Cardiac muscle cell (in vitro differentiated cells and primary cell): ENCODE measurements around the gene HSP90B1. TPM values are rescaled to one million over a fixed set of nuclear protein-coding genes. Genes with fewer than 3 reads are reported as not detected.

ENCODE experiments used
- DNase-seq, 2 donors: peaks; one replicate each; pipeline versions ENCODE4 v3.0.0 to v3.0.0-alpha.2; 2010 to 2017; ENCODE audit warnings: low read depth in 1 of 2, low spot score in 1 of 2
- H3K27ac ChIP-seq: fragments of 200-600 bp; sonication (generic); 2 replicates; pipeline ENCODE4 v1.5.1; 2016
- H3K27me3 ChIP-seq: fragments of 200-600 bp; sonication (generic); 2 replicates; pipeline ENCODE4 v1.6.0; 2016; ENCODE audit warnings: control low read depth
- H3K36me3 ChIP-seq: fragments of 200-600 bp; sonication (generic); 2 replicates; pipeline ENCODE4 v1.5.1; 2016; ENCODE audit warnings: control low read depth
- H3K4me1 ChIP-seq: fragments of 200-600 bp; sonication (generic); 2 replicates; pipeline ENCODE4 v1.8.1; 2017; ENCODE audit warnings: low read depth, mild to moderate bottlenecking, mixed run types
- H3K4me3 ChIP-seq: fragments of 200-600 bp; sonication (generic); 2 replicates; pipeline ENCODE4 v1.5.1; 2016; ENCODE audit warnings: mild to moderate bottlenecking
- H3K9me3 ChIP-seq: fragments of 200-600 bp; sonication (generic); 2 replicates; pipeline ENCODE4 v1.5.1; 2017; ENCODE audit warnings: low read depth, mild to moderate bottlenecking, control low read depth
- polyA plus RNA-seq: library from polyadenylated mRNA; unstranded; fragments of >200 nt; fragmentation: Nextera tagmentation; extraction: Ambion mirVana; gene quantifications from 2 replicates; pipeline ENCODE4 v1.2.1, GENCODE V29; 2016
- total RNA-seq: library from RNA; depleted of rRNA; stranded (reverse); fragments of >200 nt; gene quantifications from 2 replicates; pipeline ENCODE4 v1.2.3, GENCODE V29; 2016
- TF ChIP-seq, protein P1 (sequence below): IDR thresholded peaks from 2 replicates; pipeline ENCODE4 v1.5.1; 2012; ENCODE audit warnings: low read depth, mild to moderate bottlenecking, low read length

HSP90B1 gene
- total and polyA plus RNA-seq, 2 experiments from 2014 or later = 386 to 1,006 TPM

DNA sequence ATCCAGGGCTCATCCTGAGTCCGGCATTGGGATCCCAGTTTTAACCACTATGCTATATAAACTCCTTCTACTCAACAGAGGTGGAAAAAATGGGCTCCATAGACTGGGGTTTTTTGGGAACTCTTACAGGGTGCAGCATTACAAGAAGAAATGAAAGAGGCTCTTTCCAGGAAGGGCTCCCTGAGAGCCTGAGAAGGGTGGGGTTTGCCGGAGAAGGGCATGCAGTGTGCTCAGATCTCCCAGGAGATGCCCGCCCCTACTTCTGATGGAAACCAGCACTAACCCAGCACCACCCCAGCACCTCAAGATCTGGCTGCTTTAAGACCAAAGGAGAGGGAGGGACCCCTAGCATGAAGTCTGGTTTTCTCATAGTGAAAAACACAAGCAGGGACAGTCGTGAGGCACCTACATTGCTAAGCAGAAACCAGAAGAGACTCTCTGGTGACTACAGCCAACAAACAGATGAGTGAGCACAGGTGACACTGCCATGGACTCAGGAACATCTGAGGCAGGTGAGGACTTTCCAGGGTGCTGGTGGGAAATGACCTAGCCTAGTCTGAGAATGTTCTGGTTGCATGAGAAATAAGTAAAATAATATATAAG lies 43.9 kb upstream of the HSP90B1 start:
- Histone ChIP-seq H3K27me3 (no peaks in the 10 kb centered on the region), H3K9me3 (no peaks in the 10 kb centered on the region), H3K4me1 (no peaks in the 10 kb centered on the region), H3K27ac (no peak overlapping the region), H3K4me3 (no peak overlapping the region), H3K36me3 (no peaks in the 10 kb centered on the region)
- DNase-seq = no peak
- TF ChIP-seq, protein P1, sequence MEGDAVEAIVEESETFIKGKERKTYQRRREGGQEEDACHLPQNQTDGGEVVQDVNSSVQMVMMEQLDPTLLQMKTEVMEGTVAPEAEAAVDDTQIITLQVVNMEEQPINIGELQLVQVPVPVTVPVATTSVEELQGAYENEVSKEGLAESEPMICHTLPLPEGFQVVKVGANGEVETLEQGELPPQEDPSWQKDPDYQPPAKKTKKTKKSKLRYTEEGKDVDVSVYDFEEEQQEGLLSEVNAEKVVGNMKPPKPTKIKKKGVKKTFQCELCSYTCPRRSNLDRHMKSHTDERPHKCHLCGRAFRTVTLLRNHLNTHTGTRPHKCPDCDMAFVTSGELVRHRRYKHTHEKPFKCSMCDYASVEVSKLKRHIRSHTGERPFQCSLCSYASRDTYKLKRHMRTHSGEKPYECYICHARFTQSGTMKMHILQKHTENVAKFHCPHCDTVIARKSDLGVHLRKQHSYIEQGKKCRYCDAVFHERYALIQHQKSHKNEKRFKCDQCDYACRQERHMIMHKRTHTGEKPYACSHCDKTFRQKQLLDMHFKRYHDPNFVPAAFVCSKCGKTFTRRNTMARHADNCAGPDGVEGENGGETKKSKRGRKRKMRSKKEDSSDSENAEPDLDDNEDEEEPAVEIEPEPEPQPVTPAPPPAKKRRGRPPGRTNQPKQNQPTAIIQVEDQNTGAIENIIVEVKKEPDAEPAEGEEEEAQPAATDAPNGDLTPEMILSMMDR = no peak

DNA sequence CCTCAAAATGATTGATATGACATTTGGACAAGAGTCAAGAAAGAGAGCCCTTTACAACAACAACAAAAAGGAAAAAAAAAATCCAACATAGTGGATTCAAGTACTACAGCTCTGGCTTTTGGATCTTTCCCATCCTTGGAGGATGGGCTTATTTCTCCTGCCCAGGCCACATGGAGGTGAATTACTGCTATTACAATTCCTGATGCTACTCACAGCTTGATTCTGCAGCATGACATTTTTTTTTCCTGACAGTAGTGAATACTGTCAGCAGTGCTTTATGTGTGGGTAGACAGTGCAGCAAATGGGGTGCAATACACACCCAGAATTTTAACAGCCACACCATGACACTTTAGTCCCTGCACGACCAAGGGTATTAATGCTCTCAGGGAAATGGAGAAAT lies 42.5 kb upstream of the HSP90B1 start:
- Histone ChIP-seq H3K4me3 (no peak overlapping the region), H3K27ac (no peak overlapping the region), H3K36me3 (no peaks in the 10 kb centered on the region), H3K27me3 (no peaks in the 10 kb centered on the region), H3K9me3 (no peaks in the 10 kb centered on the region), H3K4me1 (no peaks in the 10 kb centered on the region)
- no peak for DNase-seq
- TF ChIP-seq, protein P1 = no peak

DNA sequence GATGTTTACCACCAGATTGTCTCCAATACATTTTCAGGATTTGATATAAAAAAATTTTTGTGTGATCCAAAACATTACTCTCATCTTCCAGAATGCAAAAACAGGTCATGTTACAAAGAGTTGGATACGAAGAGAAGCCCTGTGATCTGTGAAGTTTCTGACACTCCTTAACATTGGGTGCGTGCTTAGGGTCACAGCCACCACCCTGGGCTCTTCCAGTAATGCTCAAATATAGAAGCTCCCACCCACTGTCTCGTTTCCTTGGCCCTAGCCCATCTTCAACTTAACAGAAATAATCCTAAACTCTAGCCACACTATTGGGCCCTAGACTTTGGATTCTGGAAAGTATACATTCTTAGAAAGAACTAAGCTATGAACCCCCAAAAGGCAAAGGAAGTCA lies 32.9 kb upstream of the HSP90B1 start:
- H3K27ac ChIP-seq = no peak overlapping the region
- no peaks in the 10 kb centered on the region for H3K27me3 ChIP-seq
- TF ChIP-seq, protein P1 = no peak
- no peaks in the 10 kb centered on the region for H3K4me1 ChIP-seq
- DNase-seq = no peak
- H3K36me3 ChIP-seq = no peaks in the 10 kb centered on the region
- no peak overlapping the region for H3K4me3 ChIP-seq
- no peaks in the 10 kb centered on the region for H3K9me3 ChIP-seq

DNA sequence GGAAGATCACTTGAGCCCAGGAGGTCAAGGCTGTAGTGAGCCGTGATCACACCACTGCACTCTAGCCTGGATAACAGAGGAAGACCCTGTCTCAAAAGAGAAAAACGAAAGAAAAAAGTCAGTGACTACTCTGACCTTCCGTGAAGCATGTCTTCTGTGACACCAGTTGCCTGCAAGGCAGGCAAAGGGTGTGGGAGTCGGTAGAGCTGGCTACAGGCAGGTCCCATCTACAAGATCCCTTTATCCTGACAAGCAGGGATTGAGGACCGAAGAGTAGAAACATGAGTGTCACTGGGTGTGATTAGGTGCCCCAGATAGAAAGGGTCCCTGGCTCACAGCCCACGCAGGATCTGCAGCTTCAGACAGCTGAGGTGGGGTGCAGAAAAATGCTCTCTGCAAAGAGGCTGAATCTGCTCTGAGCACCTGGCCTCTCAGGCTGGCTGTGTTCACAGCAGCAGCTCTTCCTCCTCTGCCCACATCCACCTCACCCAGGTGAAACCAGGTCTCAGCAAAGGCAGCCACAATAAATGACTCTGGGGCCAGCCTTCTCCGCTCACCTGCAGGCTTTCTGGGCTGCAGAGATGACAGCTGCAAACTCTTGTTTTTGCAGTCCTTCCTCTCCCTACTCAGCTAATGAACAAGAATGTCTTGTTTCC lies 28.6 kb upstream of the HSP90B1 start:
- H3K4me1 ChIP-seq = no peaks in the 10 kb centered on the region
- no peaks in the 10 kb centered on the region for H3K36me3 ChIP-seq
- no peak overlapping the region for H3K4me3 ChIP-seq
- no peak for DNase-seq
- no peaks in the 10 kb centered on the region for H3K9me3 ChIP-seq
- TF ChIP-seq, protein P1 = no peak
- no peak overlapping the region for H3K27ac ChIP-seq
- H3K27me3 ChIP-seq = no peaks in the 10 kb centered on the region

DNA sequence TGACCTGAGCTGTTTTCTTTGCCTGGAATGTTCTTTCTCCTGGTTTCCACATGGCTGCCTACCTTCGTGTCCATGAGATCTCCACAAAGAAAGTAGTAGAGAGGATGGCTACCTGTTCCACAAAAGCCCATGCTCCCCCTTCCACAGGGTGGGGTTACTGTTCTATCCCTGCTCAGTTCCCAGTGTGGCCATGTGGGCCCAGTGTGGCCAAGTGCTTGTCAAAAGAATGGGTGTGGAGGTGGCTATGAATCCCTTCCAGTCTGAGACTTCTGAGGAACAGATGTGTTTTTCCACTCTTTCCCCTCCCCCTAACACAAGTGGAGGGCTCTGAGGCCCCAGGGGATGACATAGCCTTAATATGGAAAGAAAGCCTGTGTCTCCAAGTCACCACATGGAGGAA lies 26.2 kb upstream of the HSP90B1 start:
- TF ChIP-seq, protein P1 = no peak
- Histone ChIP-seq H3K27ac (no peak overlapping the region), H3K27me3 (no peaks in the 10 kb centered on the region), H3K4me3 (no peak overlapping the region), H3K9me3 (no peaks in the 10 kb centered on the region), H3K4me1 (no peaks in the 10 kb centered on the region), H3K36me3 (no peaks in the 10 kb centered on the region)
- DNase-seq = no peak
